ENCODE measurements around the gene LPP. TPM values are rescaled to one million over a fixed set of nuclear protein-coding genes. Genes with fewer than 3 reads are reported as not detected.
A peak's percentile ranks its signal among the peaks of the same experiment; 100 is the strongest.

The LPP gene
- total RNA-seq, 2 donors from 2014 or later: 170 to 246 TPM

- Histone ChIP-seq H3K27ac (peak overlapping the region; percentile 49), H3K9me3 (no peaks in the 10 kb centered on the region), H3K9ac (ENCODE audit: low read depth in 2 of 2, low read length in 2 of 2) (no peak overlapping the region), H3K36me3 (no peaks in the 10 kb centered on the region), H3K4me3 (no peak overlapping the region), H3K27me3 (no peaks in the 10 kb centered on the region), H3K4me1 (no peaks in the 10 kb centered on the region)
- TF ChIP-seq CTCF (IDR thresholded peaks at IDR 0.05): no peak
- DNase-seq: no peak
- intact Hi-C loops (cut with DNase I): no loop called here
These were observed 132.1 kb downstream of the LPP start for GRCh38 chr3:188286087-188286513.

- no peak overlapping the region for H3K27ac ChIP-seq
- no peak overlapping the region for H3K4me3 ChIP-seq
- intact Hi-C loops (cut with DNase I): no loop called here
- H3K9me3 ChIP-seq: no peaks in the 10 kb centered on the region
- H3K27me3 ChIP-seq: no peaks in the 10 kb centered on the region
- H3K9ac ChIP-seq (ENCODE audit: low read depth in 2 of 2, low read length in 2 of 2): no peak overlapping the region
- no peak for DNase-seq
- TF ChIP-seq CTCF (IDR thresholded peaks at IDR 0.05): no peak
- no peaks in the 10 kb centered on the region for H3K36me3 ChIP-seq
- no peaks in the 10 kb centered on the region for H3K4me1 ChIP-seq
These were observed 133.4 kb downstream of the LPP start for GRCh38 chr3:188287339-188287738.

- intact Hi-C loops (cut with DNase I): no loop called here
- Histone ChIP-seq H3K36me3 (no peaks in the 10 kb centered on the region), H3K9me3 (no peaks in the 10 kb centered on the region), H3K4me3 (no peak overlapping the region), H3K27ac (no peak overlapping the region), H3K9ac (ENCODE audit: low read depth in 2 of 2, low read length in 2 of 2) (no peak overlapping the region), H3K4me1 (no peaks in the 10 kb centered on the region), H3K27me3 (no peaks in the 10 kb centered on the region)
- TF ChIP-seq CTCF (IDR thresholded peaks at IDR 0.05): no peak
- DNase-seq: no peak
These were observed 134.0 kb downstream of the LPP start for GRCh38 chr3:188287762-188288505.

GRCh38 chr3:188292251-188292650, 138.3 kb downstream of the LPP start:
- intact Hi-C loops (cut with DNase I): no loop called here
- no peak overlapping the region for H3K27ac ChIP-seq

GRCh38 chr3:188292827-188293226, 138.9 kb downstream of the LPP start:
- Histone ChIP-seq H3K4me1 (peaks cover 26% of the 10 kb centered on the region), H3K4me3 (no peak overlapping the region), H3K27ac (no peak overlapping the region), H3K9ac (ENCODE audit: low read depth in 2 of 2, low read length in 2 of 2) (no peak overlapping the region), H3K27me3 (no peaks in the 10 kb centered on the region), H3K9me3 (no peaks in the 10 kb centered on the region), H3K36me3 (no peaks in the 10 kb centered on the region)
- no peak for TF ChIP-seq CTCF (IDR thresholded peaks at IDR 0.05)
- intact Hi-C loops (cut with DNase I): no loop called here
- DNase-seq: no peak

More at GRCh38 chr3:188292251-188292650, 138.3 kb downstream of the LPP start:
- H3K9me3 ChIP-seq: no peaks in the 10 kb centered on the region
- no peaks in the 10 kb centered on the region for H3K36me3 ChIP-seq
- H3K4me1 ChIP-seq: peaks cover 26% of the 10 kb centered on the region
- no peak for TF ChIP-seq CTCF (IDR thresholded peaks at IDR 0.05)
- H3K27me3 ChIP-seq: no peaks in the 10 kb centered on the region
- no peak overlapping the region for H3K4me3 ChIP-seq
- no peak overlapping the region for H3K9ac ChIP-seq (ENCODE audit: low read depth in 2 of 2, low read length in 2 of 2)
- DNase-seq: no peak

Data from colonic mucosa (tissue), 4 donors.